CD4-positive, alpha-beta memory T cell (primary cell): Measurements from ENCODE around the gene ADCY1. TPM values are rescaled to one million over a fixed set of nuclear protein-coding genes. Genes with fewer than 3 reads are reported as not detected.

Source experiments
- CTCF ChIA-PET: fragments of 350-600 bp; sonication (Branson Sonifier 250); formaldehyde crosslinking; loops from one replicate; lab custom pipeline; 2021; ENCODE audit warnings: inconsistent platforms; ENCODE audit not compliant: partially characterized antibody; lab: Charles Lee
- POLR2A ChIA-PET: fragments of 350-600 bp; sonication (Branson Sonifier 250); formaldehyde crosslinking; loops from one replicate; lab custom pipeline; 2021; ENCODE audit not compliant: partially characterized antibody; lab: Charles Lee
- DNase-seq, 5 donors: peaks; one replicate each; pipeline versions ENCODE4 v3.0.0 to v3.0.0-alpha.2; 2020 to 2022; ENCODE audit warnings: mixed read lengths in 1 of 5
- H3K27ac ChIP-seq: one replicate; pipeline ENCODE4 v1.7.0; 2013; ENCODE audit warnings: low read depth, low read length
- H3K27me3 ChIP-seq: 2 replicates; pipeline ENCODE4 v1.7.0; 2013; ENCODE audit warnings: mild to moderate bottlenecking, low read length, moderate library complexity; ENCODE audit not compliant: insufficient read depth
- H3K36me3 ChIP-seq: 2 replicates; pipeline ENCODE4 v1.7.0; 2013; ENCODE audit warnings: mild to moderate bottlenecking, low read length, moderate library complexity; ENCODE audit not compliant: insufficient read depth
- H3K4me1 ChIP-seq: 2 replicates; pipeline ENCODE4 v1.7.0; 2013; ENCODE audit warnings: mild to moderate bottlenecking, low read length, moderate library complexity; ENCODE audit not compliant: insufficient read depth
- H3K4me3 ChIP-seq, 2 donors: one replicate each; pipeline ENCODE4 v1.7.0; 2013; ENCODE audit warnings: low read length in 2 of 2, mild to moderate bottlenecking in 1 of 2
- H3K9me3 ChIP-seq, 2 donors: one replicate each; pipeline ENCODE4 v1.7.0; 2013; ENCODE audit warnings: low read length in 2 of 2, control low read depth in 1 of 2; ENCODE audit not compliant: control insufficient read depth in 1 of 2
- H3K27ac Mint-ChIP-seq, 7 donors: one replicate each; pipeline ENCODE4 v1.8.0; 2020 to 2021; ENCODE audit warnings: mixed read lengths in 7 of 7, mild to moderate bottlenecking in 6 of 7, inconsistent platforms in 3 of 7, moderate library complexity in 3 of 7
- H3K27me3 Mint-ChIP-seq, 2 donors: one replicate each; pipeline ENCODE4 v1.8.0; 2020 to 2021; ENCODE audit warnings: mixed read lengths in 2 of 2
- H3K36me3 Mint-ChIP-seq, 2 donors: one replicate each; pipeline ENCODE4 v1.8.0; 2020 to 2021; ENCODE audit warnings: mixed read lengths in 2 of 2, inconsistent platforms in 1 of 2, mild to moderate bottlenecking in 1 of 2
- H3K4me1 Mint-ChIP-seq, 4 donors: one replicate each; pipeline ENCODE4 v1.8.0; 2020 to 2021; ENCODE audit warnings: mixed read lengths in 4 of 4, mild to moderate bottlenecking in 1 of 4
- H3K4me3 Mint-ChIP-seq, 8 donors: one replicate each; pipeline ENCODE4 v1.8.0; 2020 to 2021; ENCODE audit warnings: mixed read lengths in 8 of 8, mild to moderate bottlenecking in 7 of 8, moderate library complexity in 6 of 8, inconsistent platforms in 3 of 8
- H3K9me3 Mint-ChIP-seq, 8 donors: one replicate each; pipeline ENCODE4 v1.8.0; 2020 to 2021; ENCODE audit warnings: mixed read lengths in 8 of 8, mild to moderate bottlenecking in 5 of 8, inconsistent platforms in 3 of 8, moderate library complexity in 1 of 8
- intact Hi-C: fragments of 100-400 bp; cut with micrococcal nuclease; formaldehyde crosslinking; loops from one replicate; pipeline ENCODE4 v1.15.1; 2023
- polyA plus RNA-seq, 2 donors: library from polyadenylated mRNA; unstranded; fragments of 300-500 nt; fragmentation: Illumina TruSeq; gene quantifications; one replicate each; pipeline ENCODE4 v1.2.3, GENCODE V29; 2021
- total RNA-seq, 2 experiments: library from RNA; stranded (reverse); gene quantifications; one replicate each; pipeline ENCODE4 v1.2.3, GENCODE V29; 2021

The ADCY1 gene
- total and polyA plus RNA-seq, 4 experiments from 2014 or later, result 0.02 TPM; not detected in 3

- Histone ChIP-seq H3K4me3 (no peak overlapping the region), H3K27me3 (no peaks in the 10 kb centered on the region), H3K4me1 (no peaks in the 10 kb centered on the region), H3K9me3 (no peaks in the 10 kb centered on the region), H3K27ac (no peak overlapping the region), H3K36me3 (no peaks in the 10 kb centered on the region)
- Mint-ChIP-seq H3K4me1 (no peaks in the 10 kb centered on the region), H3K27me3 (peaks cover 0 to 1% of the 10 kb centered on the region in 2 donors), H3K36me3 (no peaks in the 10 kb centered on the region), H3K4me3 (no peak overlapping the region), H3K27ac (peak overlapping the region in 1 of 7 donors; percentile 41), H3K9me3 (no peaks in the 10 kb centered on the region)
- no peak for DNase-seq
- CTCF ChIA-PET, result no interaction called here
- intact Hi-C loops, result no loop called here
- POLR2A ChIA-PET, result no interaction called here
Measured at GRCh38 chr7:45649560-45650346, 75.6 kb downstream of the ADCY1 start.

GRCh38 chr7:45650404-45651394 lies 76.5 kb downstream of the ADCY1 start:
- no peaks in the 10 kb centered on the region for H3K9me3 Mint-ChIP-seq
- no peaks in the 10 kb centered on the region for H3K4me1 Mint-ChIP-seq
- CTCF ChIA-PET, result no interaction called here
- H3K4me1 ChIP-seq, result no peaks in the 10 kb centered on the region
- no peak overlapping the region for H3K27ac ChIP-seq
- POLR2A ChIA-PET, result no interaction called here
- no peaks in the 10 kb centered on the region for H3K36me3 Mint-ChIP-seq
- H3K4me3 ChIP-seq, result no peak overlapping the region
- H3K36me3 ChIP-seq, result no peaks in the 10 kb centered on the region
- H3K9me3 ChIP-seq, result no peaks in the 10 kb centered on the region
- DNase-seq, result no peak
- H3K27me3 ChIP-seq, result no peaks in the 10 kb centered on the region
- no peak overlapping the region for H3K4me3 Mint-ChIP-seq
- no peak overlapping the region for H3K27ac Mint-ChIP-seq
- peaks cover 0 to 1% of the 10 kb centered on the region in 2 donors for H3K27me3 Mint-ChIP-seq
- intact Hi-C loops, result no loop called here

- Histone ChIP-seq H3K9me3 (no peaks in the 10 kb centered on the region), H3K4me1 (no peaks in the 10 kb centered on the region), H3K36me3 (no peaks in the 10 kb centered on the region), H3K4me3 (no peak overlapping the region), H3K27ac (no peak overlapping the region), H3K27me3 (no peaks in the 10 kb centered on the region)
- no peaks in the 10 kb centered on the region for H3K9me3 Mint-ChIP-seq
- H3K27ac Mint-ChIP-seq, result no peak overlapping the region
- H3K27me3 Mint-ChIP-seq, result peaks cover 0 to 1% of the 10 kb centered on the region in 2 donors
- intact Hi-C loops, result no loop called here
- no peak for DNase-seq
- H3K36me3 Mint-ChIP-seq, result no peaks in the 10 kb centered on the region
- H3K4me1 Mint-ChIP-seq, result no peaks in the 10 kb centered on the region
- no peak overlapping the region for H3K4me3 Mint-ChIP-seq
- POLR2A ChIA-PET, result no interaction called here
- CTCF ChIA-PET, result no interaction called here
Measured at GRCh38 chr7:45651540-45651939, 77.4 kb downstream of the ADCY1 start.

DNA sequence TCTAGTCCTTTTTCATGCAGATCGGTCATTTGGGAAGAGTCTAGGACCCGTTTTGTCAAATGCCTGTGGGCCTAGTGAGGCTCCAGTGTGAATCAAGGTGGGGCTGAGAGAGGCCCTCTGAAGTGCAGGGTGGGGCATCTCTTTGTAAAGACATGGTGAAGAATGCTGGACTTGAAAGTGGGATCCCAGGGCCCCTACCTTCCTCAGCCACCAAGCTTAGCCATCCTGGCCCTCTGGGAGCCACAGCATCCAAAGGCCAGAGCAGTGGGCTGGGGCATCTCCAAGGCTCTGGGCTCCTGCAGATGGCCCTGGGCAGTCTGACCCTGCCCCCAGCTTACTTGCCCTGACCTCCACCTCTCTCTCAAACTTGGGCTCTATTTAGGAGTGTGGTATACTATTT lies 78.5 kb downstream of the ADCY1 start:
- ChIA-PET POLR2A (no interaction called here), CTCF (no interaction called here)
- no peak for DNase-seq
- no peaks in the 10 kb centered on the region for H3K36me3 Mint-ChIP-seq
- no peaks in the 10 kb centered on the region for H3K9me3 Mint-ChIP-seq
- no peak overlapping the region for H3K4me3 ChIP-seq
- H3K9me3 ChIP-seq, result no peaks in the 10 kb centered on the region
- no peak overlapping the region for H3K4me3 Mint-ChIP-seq
- no peaks in the 10 kb centered on the region for H3K4me1 Mint-ChIP-seq
- H3K27me3 Mint-ChIP-seq, result peaks cover 0 to 1% of the 10 kb centered on the region in 2 donors
- H3K27me3 ChIP-seq, result no peaks in the 10 kb centered on the region
- no peaks in the 10 kb centered on the region for H3K36me3 ChIP-seq
- intact Hi-C loops, result no loop called here
- no peaks in the 10 kb centered on the region for H3K4me1 ChIP-seq
- H3K27ac Mint-ChIP-seq, result no peak overlapping the region
- no peak overlapping the region for H3K27ac ChIP-seq

GRCh38 chr7:45653209-45653907 lies 79.2 kb downstream of the ADCY1 start:
- Histone ChIP-seq H3K4me3 (no peak overlapping the region), H3K9me3 (no peaks in the 10 kb centered on the region), H3K36me3 (no peaks in the 10 kb centered on the region), H3K27me3 (no peaks in the 10 kb centered on the region), H3K27ac (no peak overlapping the region), H3K4me1 (no peaks in the 10 kb centered on the region)
- CTCF ChIA-PET, result no interaction called here
- Mint-ChIP-seq H3K27ac (no peak overlapping the region), H3K27me3 (peaks cover 0 to 1% of the 10 kb centered on the region in 2 donors), H3K36me3 (no peaks in the 10 kb centered on the region), H3K4me1 (no peaks in the 10 kb centered on the region), H3K9me3 (no peaks in the 10 kb centered on the region), H3K4me3 (no peak overlapping the region)
- POLR2A ChIA-PET, result no interaction called here
- no peak for DNase-seq
- intact Hi-C loops, result no loop called here

GRCh38 chr7:45654341-45654740 lies 80.2 kb downstream of the ADCY1 start:
- no peaks in the 10 kb centered on the region for H3K27me3 ChIP-seq
- H3K27me3 Mint-ChIP-seq, result no peaks in the 10 kb centered on the region
- CTCF ChIA-PET, result no interaction called here
- H3K4me1 Mint-ChIP-seq, result no peaks in the 10 kb centered on the region
- H3K36me3 ChIP-seq, result no peaks in the 10 kb centered on the region
- DNase-seq, result no peak
- H3K27ac Mint-ChIP-seq, result no peak overlapping the region
- H3K9me3 ChIP-seq, result no peaks in the 10 kb centered on the region
- POLR2A ChIA-PET, result no interaction called here
- H3K4me1 ChIP-seq, result no peaks in the 10 kb centered on the region
- no peak overlapping the region for H3K4me3 Mint-ChIP-seq
- H3K4me3 ChIP-seq, result no peak overlapping the region
- H3K36me3 Mint-ChIP-seq, result no peaks in the 10 kb centered on the region
- H3K9me3 Mint-ChIP-seq, result no peaks in the 10 kb centered on the region
- no peak overlapping the region for H3K27ac ChIP-seq
- intact Hi-C loops, result no loop called here

DNA sequence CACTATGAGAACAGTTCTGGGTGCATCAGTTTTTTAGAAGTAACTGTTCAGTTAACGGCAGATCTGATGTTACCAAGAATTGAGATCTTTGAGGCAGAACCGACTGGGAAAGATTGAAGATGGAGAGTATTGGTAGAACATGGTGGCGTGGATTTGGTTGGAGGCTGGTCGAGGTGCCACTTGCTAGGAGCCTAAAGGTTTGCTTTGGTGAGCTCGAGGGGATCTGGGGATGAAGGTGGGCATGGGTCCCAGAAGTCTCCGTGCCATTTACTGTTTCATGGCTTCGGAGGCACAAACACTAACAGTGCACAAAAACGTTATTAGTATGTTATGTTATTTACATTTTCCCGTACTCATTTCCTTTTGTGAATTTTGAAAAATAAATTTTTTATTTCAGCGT lies 81.4 kb downstream of the ADCY1 start:
- no peaks in the 10 kb centered on the region for H3K9me3 ChIP-seq
- no peaks in the 10 kb centered on the region for H3K27me3 ChIP-seq
- Mint-ChIP-seq H3K9me3 (no peaks in the 10 kb centered on the region), H3K27ac (no peak overlapping the region), H3K36me3 (no peaks in the 10 kb centered on the region), H3K27me3 (no peaks in the 10 kb centered on the region), H3K4me3 (no peak overlapping the region), H3K4me1 (no peaks in the 10 kb centered on the region)
- no peak overlapping the region for H3K27ac ChIP-seq
- DNase-seq, result no peak
- intact Hi-C loops, result no loop called here
- ChIA-PET POLR2A (no interaction called here), CTCF (no interaction called here)
- H3K4me1 ChIP-seq, result no peaks in the 10 kb centered on the region
- H3K4me3 ChIP-seq, result no peak overlapping the region
- H3K36me3 ChIP-seq, result no peaks in the 10 kb centered on the region
